GM18498 (cell line): ENCODE data around the gene DYTN.

ENCODE experiments used
- ATAC-seq: cut with Tn5 transposase; IDR thresholded peaks from one replicate; pipeline ENCODE4 v1.9.1; 2021; ENCODE audit warnings: mild to moderate bottlenecking, moderate library complexity; ENCODE audit not compliant: unreplicated experiment

Gene DYTN

GRCh38 chr2:206615417-206616089 is 102.6 kb downstream of the DYTN start:
- no peak for ATAC-seq

- no peak for ATAC-seq
Measured at GRCh38 chr2:206614811-206615210, 103.4 kb downstream of the DYTN start.

- no peak for ATAC-seq
Measured at GRCh38 chr2:206611736-206612135, 106.5 kb downstream of the DYTN start.

GRCh38 chr2:206611191-206611590 is 107.0 kb downstream of the DYTN start:
- no peak for ATAC-seq

- ATAC-seq: no peak
Measured at GRCh38 chr2:206610451-206610850, 107.7 kb downstream of the DYTN start.

- no peak for ATAC-seq
Measured at GRCh38 chr2:206603243-206603642, 115.0 kb downstream of the DYTN start.
